Kidney (tissue), 14 donors: ENCODE results near the gene CELF4. TPM values are rescaled to one million over a fixed set of nuclear protein-coding genes. Genes with fewer than 3 reads are reported as not detected.

ENCODE experiments used
- DNase-seq, 5 donors: peaks; one replicate each; pipeline ENCODE4 v3.0.0-alpha.2; 2013 to 2020
- FAIRE-seq: peaks from 2 replicates; lab custom pipeline; 2012; peaks lifted over from hg19 to GRCh38; lab: Jason Lieb, UNC
- H3K27ac ChIP-seq, 2 donors: one replicate each; pipeline ENCODE4 v1.7.0; 2013; ENCODE audit warnings: low read depth in 2 of 2, low read length in 2 of 2, inconsistent platforms in 1 of 2
- H3K27me3 ChIP-seq: one replicate; pipeline ENCODE4 v1.7.1; 2013; ENCODE audit warnings: low read length, inconsistent platforms; ENCODE audit not compliant: control insufficient read depth, insufficient read depth
- H3K36me3 ChIP-seq, 3 donors: one replicate each; pipeline versions ENCODE4 v1.7.0 to v1.7.1; 2013; ENCODE audit warnings: low read length in 3 of 3, control low read depth in 1 of 3, inconsistent platforms in 1 of 3; ENCODE audit not compliant: insufficient read depth in 3 of 3, control insufficient read depth in 2 of 3
- H3K4me1 ChIP-seq, 3 donors: one replicate each; pipeline versions ENCODE4 v1.7.0 to v1.7.1; 2013; ENCODE audit warnings: low read length in 3 of 3, inconsistent platforms in 1 of 3, low read depth in 1 of 3; ENCODE audit not compliant: control insufficient read depth in 2 of 3, insufficient read depth in 2 of 3
- H3K4me3 ChIP-seq, 3 donors: one replicate each; pipeline versions ENCODE4 v1.7.0 to v1.8.1; 2013; ENCODE audit warnings: low read length in 3 of 3, control low read depth in 1 of 3, inconsistent platforms in 1 of 3
- H3K9ac ChIP-seq, 3 donors: one replicate each; pipeline versions ENCODE4 v1.7.0 to v1.7.1; 2013; ENCODE audit warnings: low read length in 3 of 3, control low read depth in 1 of 3, inconsistent platforms in 1 of 3
- H3K9me3 ChIP-seq, 3 donors: one replicate each; pipeline versions ENCODE4 v1.7.0 to v1.7.1; 2013; ENCODE audit warnings: low read length in 3 of 3, control low read depth in 1 of 3, inconsistent platforms in 1 of 3; ENCODE audit not compliant: control insufficient read depth in 2 of 3, insufficient read depth in 1 of 3
- intact Hi-C: fragments of 100-400 bp; cut with DNase I; formaldehyde crosslinking; loops from one replicate; pipeline ENCODE4 v1.11.1; 2022
- polyA plus RNA-seq: library from polyadenylated mRNA; stranded (reverse); fragments of 350-450 nt; fragmentation: Illumina TruSeq; extraction: RNeasy Lipid Tissue Mini Kit (QIAGEN cat#74804); gene quantifications from one replicate; pipeline ENCODE4 v1.2.3, GENCODE V29; 2014; ENCODE audit warnings: low read depth, low replicate concordance; ENCODE audit not compliant: insufficient read depth
- total RNA-seq: library from RNA; stranded (reverse); fragmentation: NEBNext Ultra II Directional; extraction: Animal tissue kit (Norgen Biotek cat#: 25700); gene quantifications from one replicate; pipeline ENCODE4 v1.2.1, GENCODE V29; 2021
- TF ChIP-seq, protein P1 (sequence below): IDR thresholded peaks from 3 replicates; pipeline ENCODE4 v1.5.1; 2012; ENCODE audit warnings: mild to moderate bottlenecking, moderate library complexity, borderline replicate concordance; ENCODE audit not compliant: insufficient read depth; ENCODE audit errors: extremely low read depth
- donor health status: control.
- donor health status: control.
- donor health status: control.
- donor health status: control.
- donor health status: control.
- donor health status: DM: yes; HTN: yes; CAD: no.
- donor health status: Normal renal cell carcinoma (clear cell type).

CELF4 gene
- total and polyA plus RNA-seq, 2 donors from 2014 or later = 0.85 to 1.5 TPM

DNA sequence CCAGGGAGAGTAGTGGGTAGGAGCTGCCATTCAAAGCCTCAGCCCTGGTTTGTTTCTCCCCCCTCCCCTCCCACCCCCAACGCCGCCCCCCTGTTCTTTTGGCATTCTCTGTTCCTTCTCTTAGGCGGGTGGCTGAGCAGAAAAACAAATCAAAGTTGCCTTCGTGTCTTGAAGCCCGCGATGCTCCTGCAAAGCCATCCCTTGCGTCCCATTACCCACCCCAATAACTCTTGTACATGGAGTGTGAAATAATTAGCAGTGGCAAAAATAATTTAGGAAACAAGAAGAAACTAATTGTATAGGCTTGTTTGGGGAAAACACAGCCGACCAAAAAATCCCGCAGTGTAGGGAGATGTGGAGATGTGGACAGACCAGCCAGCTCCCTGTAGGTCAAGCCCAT is 59.6 kb downstream of the CELF4 start:
- Histone ChIP-seq H3K27ac (no peak overlapping the region), H3K4me1 (no peaks in the 10 kb centered on the region), H3K4me3 (no peak overlapping the region), H3K27me3 (no peaks in the 10 kb centered on the region), H3K36me3 (no peaks in the 10 kb centered on the region), H3K9me3 (peaks cover 0 to 8% (median 0%) of the 10 kb centered on the region in 3 donors), H3K9ac (no peak overlapping the region)
- intact Hi-C loops = no loop called here
- FAIRE-seq (no peak), DNase-seq (no peak)
- TF ChIP-seq, protein P1, sequence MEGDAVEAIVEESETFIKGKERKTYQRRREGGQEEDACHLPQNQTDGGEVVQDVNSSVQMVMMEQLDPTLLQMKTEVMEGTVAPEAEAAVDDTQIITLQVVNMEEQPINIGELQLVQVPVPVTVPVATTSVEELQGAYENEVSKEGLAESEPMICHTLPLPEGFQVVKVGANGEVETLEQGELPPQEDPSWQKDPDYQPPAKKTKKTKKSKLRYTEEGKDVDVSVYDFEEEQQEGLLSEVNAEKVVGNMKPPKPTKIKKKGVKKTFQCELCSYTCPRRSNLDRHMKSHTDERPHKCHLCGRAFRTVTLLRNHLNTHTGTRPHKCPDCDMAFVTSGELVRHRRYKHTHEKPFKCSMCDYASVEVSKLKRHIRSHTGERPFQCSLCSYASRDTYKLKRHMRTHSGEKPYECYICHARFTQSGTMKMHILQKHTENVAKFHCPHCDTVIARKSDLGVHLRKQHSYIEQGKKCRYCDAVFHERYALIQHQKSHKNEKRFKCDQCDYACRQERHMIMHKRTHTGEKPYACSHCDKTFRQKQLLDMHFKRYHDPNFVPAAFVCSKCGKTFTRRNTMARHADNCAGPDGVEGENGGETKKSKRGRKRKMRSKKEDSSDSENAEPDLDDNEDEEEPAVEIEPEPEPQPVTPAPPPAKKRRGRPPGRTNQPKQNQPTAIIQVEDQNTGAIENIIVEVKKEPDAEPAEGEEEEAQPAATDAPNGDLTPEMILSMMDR = no peak

- DNase-seq (no peak), FAIRE-seq (no peak)
- intact Hi-C loops = no loop called here
- Histone ChIP-seq H3K4me3 (no peak overlapping the region), H3K4me1 (no peaks in the 10 kb centered on the region), H3K9ac (no peak overlapping the region), H3K9me3 (peaks cover 0 to 8% (median 0%) of the 10 kb centered on the region in 3 donors), H3K27me3 (no peaks in the 10 kb centered on the region), H3K36me3 (no peaks in the 10 kb centered on the region), H3K27ac (no peak overlapping the region)
- TF ChIP-seq, protein P1 = no peak
These were observed 60.3 kb downstream of the CELF4 start for GRCh38 chr18:37505321-37505720.

DNA sequence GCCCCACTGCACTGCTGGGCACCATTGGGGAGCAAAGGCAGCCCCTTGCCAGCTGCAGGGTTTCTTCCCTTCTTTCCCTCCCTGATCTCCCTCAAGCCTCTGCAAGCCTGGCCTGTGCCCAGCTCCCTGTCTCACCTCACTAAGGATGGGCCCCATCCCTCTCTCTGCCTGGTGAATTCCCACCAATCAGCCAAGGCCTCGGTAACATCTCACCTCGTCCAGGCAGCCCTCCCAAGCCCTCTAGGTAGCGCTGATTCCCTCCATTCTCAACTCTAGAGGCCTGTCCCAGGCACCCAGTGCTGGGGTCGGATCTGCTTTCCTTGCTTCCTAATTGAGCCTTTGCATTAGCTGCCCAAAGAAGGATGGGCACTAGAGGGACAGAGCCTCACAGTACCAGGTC is 63.0 kb downstream of the CELF4 start:
- TF ChIP-seq, protein P1 = no peak
- DNase-seq (no peak), FAIRE-seq (no peak)
- H3K4me3 ChIP-seq = no peak overlapping the region
- H3K4me1 ChIP-seq = no peaks in the 10 kb centered on the region
- no peaks in the 10 kb centered on the region for H3K36me3 ChIP-seq
- H3K27me3 ChIP-seq = no peaks in the 10 kb centered on the region
- H3K9ac ChIP-seq = no peak overlapping the region
- H3K27ac ChIP-seq = no peak overlapping the region
- no peaks in the 10 kb centered on the region for H3K9me3 ChIP-seq
- intact Hi-C loops = no loop called here

GRCh38 chr18:37502036-37502435 is 63.6 kb downstream of the CELF4 start:
- Histone ChIP-seq H3K36me3 (no peaks in the 10 kb centered on the region), H3K4me3 (no peak overlapping the region), H3K27ac (no peak overlapping the region), H3K27me3 (no peaks in the 10 kb centered on the region), H3K9ac (no peak overlapping the region), H3K9me3 (no peaks in the 10 kb centered on the region), H3K4me1 (no peaks in the 10 kb centered on the region)
- DNase-seq = peak in 1 of 5 donors; percentile 76
- intact Hi-C loops = no loop called here
- TF ChIP-seq, protein P1 = no peak
- FAIRE-seq = no peak
